Fibroblast of pulmonary artery (primary cell): ENCODE results near the gene BEST1.

Experiments used
- DNase-seq: peaks from one replicate; pipeline ENCODE4 v3.0.0-alpha.2; 2010; ENCODE audit warnings: low read depth
- H3K4me3 ChIP-seq: replicated peaks from 2 replicates; pipeline ENCODE4 v1.5.1; 2011; ENCODE audit warnings: low read depth, mild to moderate bottlenecking, control low read depth, low read length, moderate library complexity
- TF ChIP-seq, protein P1 (sequence below): IDR thresholded peaks from 2 replicates; pipeline ENCODE4 v1.5.1; 2011; ENCODE audit warnings: mild to moderate bottlenecking, control low read depth, low read length, inconsistent platforms; ENCODE audit errors: missing control alignments

Gene BEST1

GRCh38 chr11:61967116-61967923, 17.2 kb downstream of the BEST1 start, which contains the start of gene FTH1:
TSS of gene FTH1 (minus strand) at chr11:61967634. CDS start at chr11:61967425, 209 bp downstream.
- DNase-seq, result peak; percentile 96
- peak within 1 kb of the TSS; percentile 100 for H3K4me3 ChIP-seq
- TF ChIP-seq, protein P1, sequence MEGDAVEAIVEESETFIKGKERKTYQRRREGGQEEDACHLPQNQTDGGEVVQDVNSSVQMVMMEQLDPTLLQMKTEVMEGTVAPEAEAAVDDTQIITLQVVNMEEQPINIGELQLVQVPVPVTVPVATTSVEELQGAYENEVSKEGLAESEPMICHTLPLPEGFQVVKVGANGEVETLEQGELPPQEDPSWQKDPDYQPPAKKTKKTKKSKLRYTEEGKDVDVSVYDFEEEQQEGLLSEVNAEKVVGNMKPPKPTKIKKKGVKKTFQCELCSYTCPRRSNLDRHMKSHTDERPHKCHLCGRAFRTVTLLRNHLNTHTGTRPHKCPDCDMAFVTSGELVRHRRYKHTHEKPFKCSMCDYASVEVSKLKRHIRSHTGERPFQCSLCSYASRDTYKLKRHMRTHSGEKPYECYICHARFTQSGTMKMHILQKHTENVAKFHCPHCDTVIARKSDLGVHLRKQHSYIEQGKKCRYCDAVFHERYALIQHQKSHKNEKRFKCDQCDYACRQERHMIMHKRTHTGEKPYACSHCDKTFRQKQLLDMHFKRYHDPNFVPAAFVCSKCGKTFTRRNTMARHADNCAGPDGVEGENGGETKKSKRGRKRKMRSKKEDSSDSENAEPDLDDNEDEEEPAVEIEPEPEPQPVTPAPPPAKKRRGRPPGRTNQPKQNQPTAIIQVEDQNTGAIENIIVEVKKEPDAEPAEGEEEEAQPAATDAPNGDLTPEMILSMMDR, result no peak

DNA sequence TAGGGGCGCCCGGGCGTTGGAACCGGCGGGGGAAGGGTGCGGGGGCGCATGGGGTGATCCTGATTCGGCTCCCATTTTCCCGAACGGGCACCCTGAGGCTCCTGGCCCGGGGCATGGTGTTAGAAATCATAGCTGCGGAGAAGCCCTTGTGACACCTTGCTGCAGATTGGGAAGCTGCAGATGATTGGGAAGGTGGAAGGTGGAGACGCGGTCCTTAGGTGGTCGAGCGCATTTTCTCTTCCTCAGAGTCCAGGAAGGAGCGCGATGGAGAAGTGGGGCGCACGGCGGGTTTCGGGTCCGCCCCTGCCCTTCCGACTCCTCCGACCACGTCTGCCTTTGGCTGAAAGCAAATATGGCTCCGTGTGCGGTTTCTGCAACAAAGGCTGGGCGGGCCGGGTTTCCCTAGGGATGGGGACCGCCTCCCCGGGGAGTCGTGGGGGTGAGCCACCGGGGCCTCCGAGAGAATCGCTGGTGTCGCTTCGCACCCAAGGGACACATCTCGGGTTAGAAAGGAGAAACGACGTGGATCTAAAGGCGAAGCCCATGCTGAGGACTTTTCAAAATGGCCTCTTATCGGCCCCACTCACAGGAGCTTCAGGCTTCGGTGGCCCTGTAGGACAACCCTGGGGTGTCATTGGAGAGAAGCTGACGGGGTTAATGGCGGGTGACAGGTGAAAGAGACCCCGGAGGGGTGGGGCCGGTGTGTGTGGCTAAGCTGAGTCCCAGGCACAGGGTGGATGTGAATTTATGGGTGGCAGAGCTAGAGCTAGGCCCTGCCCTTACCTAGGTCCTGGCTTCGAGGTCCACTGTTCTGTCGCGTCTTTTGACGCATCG, 18.0 kb downstream of the BEST1 start:
- TF ChIP-seq, protein P1, result no peak
- peak; percentile 34 for DNase-seq
- H3K4me3 ChIP-seq, result peak overlapping the region; percentile 100

DNA sequence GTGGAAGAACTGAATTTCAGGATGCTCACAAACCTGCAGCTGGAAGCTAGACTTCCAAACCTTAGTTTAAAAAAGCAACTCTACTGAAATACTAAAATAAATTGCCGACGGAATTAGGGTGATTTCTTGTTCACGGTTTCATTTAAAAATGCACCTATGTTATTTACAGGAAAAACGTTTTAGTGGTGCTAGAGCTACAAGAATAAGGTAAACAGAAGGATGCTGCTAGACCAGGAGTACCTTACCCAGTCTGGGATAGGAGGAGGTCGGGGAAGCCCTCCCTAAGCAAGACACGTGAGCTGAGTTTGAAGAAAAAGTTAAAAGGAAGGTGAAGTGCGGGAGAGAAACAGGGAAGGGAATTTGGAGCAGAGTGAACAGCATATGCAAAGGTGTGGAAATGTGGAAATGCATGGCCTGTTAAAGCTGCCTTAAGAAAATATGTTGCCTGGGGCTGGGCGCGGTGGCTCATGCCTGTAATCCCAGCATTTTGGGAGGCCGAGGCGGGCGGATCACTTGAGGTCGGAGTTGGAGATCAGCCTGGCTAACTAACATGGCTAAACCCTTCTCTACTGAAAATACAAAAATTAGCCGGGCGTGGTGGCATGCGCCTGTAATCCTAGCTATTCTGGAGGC, 18.7 kb downstream of the BEST1 start:
- peak overlapping the region; percentile 100 for H3K4me3 ChIP-seq
- TF ChIP-seq, protein P1, result no peak

DNA sequence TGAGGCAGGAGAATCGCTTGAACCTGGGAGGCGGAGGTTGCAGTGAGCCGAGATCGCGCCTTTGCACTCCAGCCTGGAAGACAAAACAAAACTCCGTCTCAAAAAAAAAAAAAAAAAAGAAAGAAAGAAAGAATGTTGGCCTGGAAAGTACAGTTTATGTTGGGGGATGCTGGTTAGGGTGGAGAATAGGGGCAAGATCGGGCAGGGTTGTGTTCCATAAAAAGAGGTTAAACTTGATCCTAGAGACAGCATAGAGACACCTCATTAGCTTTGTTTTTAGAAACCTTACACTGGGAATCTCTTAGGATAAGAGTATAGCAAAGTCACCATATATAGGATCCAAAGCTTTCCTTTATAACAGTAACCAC, 19.2 kb downstream of the BEST1 start:
- H3K4me3 ChIP-seq, result no peak overlapping the region
- DNase-seq, result no peak
- TF ChIP-seq, protein P1, result no peak

More for the DNA sequence above, 18.7 kb downstream of the BEST1 start:
- DNase-seq, result peak; percentile 27

GRCh38 chr11:61969838-61970662, 19.9 kb downstream of the BEST1 start:
- peak; percentile 95 for DNase-seq
- TF ChIP-seq, protein P1, result no peak
- peak overlapping the region; percentile 2 for H3K4me3 ChIP-seq
